ENCODE results near the gene WDR55. TPM values are rescaled to one million over a fixed set of nuclear protein-coding genes. Genes with fewer than 3 reads are reported as not detected.
"Not testable (repeated sequence)": the region's sequence is repeated elsewhere in the genome, so short reads cannot be mapped to it uniquely, and the experiment has no call there.

Gene WDR55
- total RNA-seq, 1 experiment from 2014 or later: 49.2 TPM

GRCh38 chr5:140622301-140622700 is 42.4 kb upstream of the WDR55 start:
- intact Hi-C loops (cut with micrococcal nuclease; ENCODE audit: unreplicated experiment) (no loop called here), in situ Hi-C loops (cut with HindIII; ENCODE audit: low pct_unique_long_range_greater_than_20kb, low sequenced_read_pairs) (no loop called here)
- ChIA-PET POLR2A (no interaction called here), CTCF (no interaction called here)
- ATAC-seq: no peak
- no peak for TF ChIP-seq TCF7L2 (IDR thresholded peaks at IDR 0.05; ENCODE audit: low read depth, low read length)
- TF ChIP-seq CTCF (IDR thresholded peaks at IDR 0.05): no peak
- TF ChIP-seq POLR2AphosphoS5 (IDR thresholded peaks at IDR 0.05; ENCODE audit: low read depth, low read length): no peak
- TF ChIP-seq REST (IDR thresholded peaks at IDR 0.05; ENCODE audit: insufficient read depth in 1 of 2, low read depth in 2 of 2, low read length in 1 of 2): no peak
- no peak for TF ChIP-seq SIN3A (IDR thresholded peaks at IDR 0.05; ENCODE audit: borderline replicate concordance, insufficient read depth, low read depth, low read length)
- H3K36me3 ChIP-seq (ENCODE audit: control insufficient read depth, insufficient read depth, low read length): no peaks in the 10 kb centered on the region
- H3K27ac ChIP-seq (ENCODE audit: low read length): no peak overlapping the region
- DNase-seq (ENCODE audit: low read depth, low spot score): no peak
- H3K9me3 ChIP-seq (ENCODE audit: control insufficient read depth, insufficient read depth, low read depth, low read length): peaks cover 6% of the 10 kb centered on the region; the same call in 1 of the 2 replicates
- no peaks in the 10 kb centered on the region for H3K4me1 ChIP-seq (ENCODE audit: control insufficient read depth, insufficient read depth, low read length)
- H3K27me3 ChIP-seq (ENCODE audit: control insufficient read depth, insufficient read depth, low read length): no peaks in the 10 kb centered on the region
- BruUV-seq (replicated peaks): no TSS peak
- H3K4me3 ChIP-seq (ENCODE audit: low read depth in 2 of 2, low read length in 2 of 2): no peak overlapping the region

DNA sequence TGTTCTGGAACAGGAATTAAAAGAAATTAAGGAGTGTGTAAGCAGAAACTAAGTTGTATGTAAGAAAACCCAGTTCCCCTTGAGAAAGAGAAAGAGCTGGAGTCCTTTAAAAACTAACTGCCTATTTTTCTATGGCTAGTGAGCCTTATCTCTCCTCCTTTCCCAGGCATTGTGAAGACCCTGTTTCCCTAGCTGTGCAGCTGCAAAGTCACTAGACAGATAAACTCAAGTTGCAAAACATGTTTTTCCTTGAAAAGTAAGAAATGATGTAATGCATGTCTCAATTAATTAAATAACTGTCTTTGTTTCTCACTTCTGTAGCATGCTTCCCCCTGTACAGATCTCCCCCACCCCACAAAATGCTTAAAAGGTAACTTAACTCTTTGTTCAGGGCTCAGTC is 41.6 kb upstream of the WDR55 start:
- intact Hi-C loops (cut with micrococcal nuclease; ENCODE audit: unreplicated experiment); BruUV-seq (replicated peaks); H3K4me3 ChIP-seq (ENCODE audit: low read depth in 2 of 2, low read length in 2 of 2); DNase-seq (ENCODE audit: low read depth, low spot score); POLR2A ChIA-PET; ATAC-seq; in situ Hi-C loops (cut with HindIII; ENCODE audit: low pct_unique_long_range_greater_than_20kb, low sequenced_read_pairs); H3K9me3 ChIP-seq (ENCODE audit: control insufficient read depth, insufficient read depth, low read depth, low read length); H3K36me3 ChIP-seq (ENCODE audit: control insufficient read depth, insufficient read depth, low read length); H3K27me3 ChIP-seq (ENCODE audit: control insufficient read depth, insufficient read depth, low read length); CTCF ChIA-PET; H3K4me1 ChIP-seq (ENCODE audit: control insufficient read depth, insufficient read depth, low read length); H3K27ac ChIP-seq (ENCODE audit: low read length): not testable (repeated sequence)

GRCh38 chr5:140624886-140625285 is 39.8 kb upstream of the WDR55 start:
- H3K27me3 ChIP-seq (ENCODE audit: control insufficient read depth, insufficient read depth, low read length); BruUV-seq (replicated peaks); intact Hi-C loops (cut with micrococcal nuclease; ENCODE audit: unreplicated experiment); in situ Hi-C loops (cut with HindIII; ENCODE audit: low pct_unique_long_range_greater_than_20kb, low sequenced_read_pairs); CTCF ChIA-PET; H3K36me3 ChIP-seq (ENCODE audit: control insufficient read depth, insufficient read depth, low read length); ATAC-seq; H3K27ac ChIP-seq (ENCODE audit: low read length); DNase-seq (ENCODE audit: low read depth, low spot score); H3K4me3 ChIP-seq (ENCODE audit: low read depth in 2 of 2, low read length in 2 of 2); H3K4me1 ChIP-seq (ENCODE audit: control insufficient read depth, insufficient read depth, low read length): not testable (repeated sequence)
- POLR2A ChIA-PET: interaction anchor here (0.6 kb wide), 1 partner anchor 1029 kb away, joined by 6 read pairs; no protein-coding TSS in a partner anchor
- peaks cover 15% of the 10 kb centered on the region; the same call in 1 of the 2 replicates for H3K9me3 ChIP-seq (ENCODE audit: control insufficient read depth, insufficient read depth, low read depth, low read length)

All from Panc1 (cell line).